Endothelial cell of umbilical vein (primary cell): ENCODE results near the gene IFITM2. TPM values are rescaled to one million over a fixed set of nuclear protein-coding genes. Genes with fewer than 3 reads are reported as not detected.

ENCODE experiments used
- BruUV-seq: library from RNA; stranded (reverse); fragments of 400-500 nt; replicated peaks from 2 replicates; lab custom pipeline; 2021; lab: Mats Ljungman, UMichigan
- CTCF ChIA-PET: fragments of 300-600, 350-600 bp; sonication (Branson Sonifier 250); formaldehyde crosslinking; loops from one replicate; lab custom pipeline; 2021; ENCODE audit warnings: antibody characterized with exemption, inconsistent platforms; lab: Charles Lee
- POLR2A ChIA-PET: fragments of 300-600, 350-600 bp; sonication (Branson Sonifier 250); formaldehyde crosslinking; loops from one replicate; lab custom pipeline; 2021; ENCODE audit warnings: antibody characterized with exemption, inconsistent platforms; lab: Charles Lee
- DNase-seq: peaks from one replicate; pipeline ENCODE4 v3.0.0-alpha.2; 2011; ENCODE audit warnings: low read depth, low spot score
- FAIRE-seq: peaks from 2 replicates; lab custom pipeline; 2011; peaks lifted over from hg19 to GRCh38; lab: Jason Lieb, UNC
- H2AFZ ChIP-seq: 2 replicates; pipeline ENCODE4 v1.6.0; 2012; ENCODE audit warnings: low read depth, low read length, control low read depth, inconsistent platforms
- H3K27ac ChIP-seq: 2 replicates; pipeline ENCODE4 v1.5.1; 2011; ENCODE audit warnings: low read depth, mild to moderate bottlenecking, control low read depth, low read length, moderate library complexity; ENCODE audit not compliant: insufficient read depth
- H3K27me3 ChIP-seq, 2 experiments: 2 replicates each; pipeline versions ENCODE4 v1.6.0 to v1.6.1; 2011; ENCODE audit warnings: low read length in 2 of 2, mixed read lengths in 1 of 2; ENCODE audit not compliant: control insufficient read depth in 2 of 2, insufficient read depth in 2 of 2
- H3K36me3 ChIP-seq, 2 experiments: 2 replicates in 1 of 2; 3 replicates in 1 of 2; pipeline ENCODE4 v1.5.1; 2011; ENCODE audit warnings: low read length in 2 of 2, mild to moderate bottlenecking in 1 of 2, moderate library complexity in 1 of 2; ENCODE audit not compliant: control insufficient read depth in 2 of 2, insufficient read depth in 2 of 2; ENCODE audit errors: extremely low read depth in 1 of 2
- H3K4me1 ChIP-seq: 3 replicates; pipeline ENCODE4 v1.5.1; 2011; ENCODE audit warnings: mild to moderate bottlenecking, low read length; ENCODE audit not compliant: control insufficient read depth, insufficient read depth; ENCODE audit errors: extremely low read depth
- H3K4me2 ChIP-seq: 2 replicates; pipeline ENCODE4 v1.6.1; 2011; ENCODE audit warnings: low read length, control low read depth, mixed read lengths; ENCODE audit not compliant: insufficient read depth
- H3K4me3 ChIP-seq, 3 experiments: fragments of 200-600 bp in 1 of 3; sonication (generic), shearing (Covaris generic) in 1 of 3; replicated peaks in 1 of 3; 2 replicates each; pipeline ENCODE4 v1.5.1; 2011 to 2016; ENCODE audit warnings: control low read depth in 3 of 3, low read length in 3 of 3, mild to moderate bottlenecking in 2 of 3, inconsistent platforms in 1 of 3, low read depth in 1 of 3, moderate library complexity in 1 of 3; ENCODE audit not compliant: insufficient read depth in 1 of 3
- H3K79me2 ChIP-seq: 2 replicates; pipeline ENCODE4 v1.6.0; 2012; ENCODE audit warnings: low read length, inconsistent platforms; ENCODE audit not compliant: control insufficient read depth, insufficient read depth
- H3K9ac ChIP-seq: replicated peaks from 2 replicates; pipeline ENCODE3; 2011; ENCODE audit warnings: low read length, control low read depth; ENCODE audit not compliant: insufficient read depth; ENCODE audit errors: extremely low read depth
- H3K9me1 ChIP-seq: replicated peaks from 3 replicates; pipeline ENCODE4 v1.6.0; 2011; ENCODE audit warnings: mild to moderate bottlenecking, low read length; ENCODE audit not compliant: control insufficient read depth, insufficient read depth; ENCODE audit errors: extremely low read depth
- H3K9me3 ChIP-seq: replicated peaks from 2 replicates; pipeline ENCODE4 v1.5.1; 2012; ENCODE audit warnings: low read length, inconsistent platforms; ENCODE audit not compliant: control insufficient read depth, insufficient read depth
- H4K20me1 ChIP-seq: replicated peaks from 2 replicates; pipeline ENCODE3; 2011; ENCODE audit warnings: mild to moderate bottlenecking, low read length; ENCODE audit not compliant: control insufficient read depth, insufficient read depth; ENCODE audit errors: extremely low read depth
- EZH2 ChIP-seq: IDR thresholded peaks from 2 replicates; pipeline ENCODE4 v1.6.1; 2012; ENCODE audit warnings: borderline replicate concordance, low read depth, mild to moderate bottlenecking, moderate library complexity, low read length, inconsistent platforms; ENCODE audit not compliant: severe bottlenecking
- FOS ChIP-seq: IDR thresholded peaks from 2 replicates; pipeline ENCODE4 v1.6.1; 2011; ENCODE audit warnings: mild to moderate bottlenecking, low read length, moderate library complexity, borderline replicate concordance; ENCODE audit not compliant: insufficient read depth
- GATA2 ChIP-seq: IDR thresholded peaks from 2 replicates; pipeline ENCODE4 v1.7.0; 2011; ENCODE audit warnings: low read depth, mild to moderate bottlenecking, moderate library complexity, mixed read lengths, low read length; ENCODE audit not compliant: insufficient read length, insufficient read depth
- JUN ChIP-seq: IDR thresholded peaks from 2 replicates; pipeline ENCODE4 v1.6.1; 2011; ENCODE audit warnings: borderline replicate concordance, low read depth; ENCODE audit not compliant: insufficient read length, insufficient read depth
- MAX ChIP-seq: IDR thresholded peaks from 2 replicates; pipeline ENCODE4 v1.6.1; 2011; ENCODE audit not compliant: insufficient read depth, insufficient read length
- MYC ChIP-seq: IDR thresholded peaks from one replicate; pipeline ENCODE4 v1.6.1; 2011; ENCODE audit warnings: mild to moderate bottlenecking, low read depth, low read length
- POLR2A ChIP-seq: IDR thresholded peaks from 2 replicates; pipeline ENCODE4 v1.6.1; 2012; ENCODE audit warnings: low read depth, mild to moderate bottlenecking, control low read depth, low read length
- POLR2AphosphoS5 ChIP-seq: IDR thresholded peaks from 2 replicates; pipeline ENCODE4 v1.6.1; 2012; ENCODE audit warnings: low read depth, mild to moderate bottlenecking, control low read depth, low read length, moderate library complexity; ENCODE audit not compliant: insufficient read depth
- dilution Hi-C: fragments of 300-500 bp; cut with MboI; formaldehyde crosslinking; loops from one replicate; pipeline ENCODE4 v1.15.0; 2019; ENCODE audit warnings: low sequenced_read_pairs; ENCODE audit not compliant: extremely low pct_ligation_motif_present
- intact Hi-C: fragments of 100-400 bp; cut with micrococcal nuclease; formaldehyde crosslinking; loops from one replicate; pipeline ENCODE4 v1.10.0; 2022
- polyA plus RNA-seq, 4 experiments: library from polyadenylated mRNA; depleted of rRNA in 3 of 4; stranded (reverse) in 3 of 4; unstranded in 1 of 4; fragments of >200 nt; gene quantifications; 2 replicates each; pipeline versions ENCODE4 v1.2.1 to v1.2.3, GENCODE V29; 2011 to 2012; ENCODE audit warnings: missing spikeins in 1 of 4
- total RNA-seq: library from RNA; stranded (reverse); gene quantifications from 2 replicates; pipeline ENCODE4 v1.2.3, GENCODE V29; 2021
- TF ChIP-seq, protein P1 (sequence below), 2 donors: IDR thresholded peaks; 1 replicate in 1 of 2; 2 replicates in 1 of 2; pipeline ENCODE4 v1.5.1; 2011; ENCODE audit warnings: low read length in 2 of 2, mild to moderate bottlenecking in 2 of 2, moderate library complexity in 2 of 2, control low read depth in 1 of 2, inconsistent platforms in 1 of 2, low read depth in 1 of 2; ENCODE audit not compliant: insufficient read depth in 1 of 2; ENCODE audit errors: extremely low read depth in 1 of 2

The IFITM2 gene
- total and polyA plus RNA-seq, 2 donors (not counting 3 experiments of a cell fraction or from before 2014, with no cell fraction given) = 219 to 1,135 TPM

GRCh38 chr11:295351-296170, 12.1 kb upstream of the IFITM2 start:
- H2AFZ ChIP-seq = no peak overlapping the region
- TF ChIP-seq GATA2 (no peak), POLR2A (no peak), EZH2 (no peak), POLR2AphosphoS5 (no peak), MAX (no peak), JUN (no peak), MYC (no peak), FOS (no peak)
- TF ChIP-seq, protein P1, sequence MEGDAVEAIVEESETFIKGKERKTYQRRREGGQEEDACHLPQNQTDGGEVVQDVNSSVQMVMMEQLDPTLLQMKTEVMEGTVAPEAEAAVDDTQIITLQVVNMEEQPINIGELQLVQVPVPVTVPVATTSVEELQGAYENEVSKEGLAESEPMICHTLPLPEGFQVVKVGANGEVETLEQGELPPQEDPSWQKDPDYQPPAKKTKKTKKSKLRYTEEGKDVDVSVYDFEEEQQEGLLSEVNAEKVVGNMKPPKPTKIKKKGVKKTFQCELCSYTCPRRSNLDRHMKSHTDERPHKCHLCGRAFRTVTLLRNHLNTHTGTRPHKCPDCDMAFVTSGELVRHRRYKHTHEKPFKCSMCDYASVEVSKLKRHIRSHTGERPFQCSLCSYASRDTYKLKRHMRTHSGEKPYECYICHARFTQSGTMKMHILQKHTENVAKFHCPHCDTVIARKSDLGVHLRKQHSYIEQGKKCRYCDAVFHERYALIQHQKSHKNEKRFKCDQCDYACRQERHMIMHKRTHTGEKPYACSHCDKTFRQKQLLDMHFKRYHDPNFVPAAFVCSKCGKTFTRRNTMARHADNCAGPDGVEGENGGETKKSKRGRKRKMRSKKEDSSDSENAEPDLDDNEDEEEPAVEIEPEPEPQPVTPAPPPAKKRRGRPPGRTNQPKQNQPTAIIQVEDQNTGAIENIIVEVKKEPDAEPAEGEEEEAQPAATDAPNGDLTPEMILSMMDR (IDR thresholded peaks at IDR 0.05; ENCODE audit: extremely low read depth in 1 of 2, insufficient read depth in 1 of 2, low read depth in 1 of 2, low read length in 2 of 2) = no peak
- CTCF ChIA-PET = no interaction called here
- POLR2A ChIA-PET = no interaction called here
- no peak overlapping the region for H3K27ac ChIP-seq
- H3K36me3 ChIP-seq = peaks cover 0 to 8% of the 10 kb centered on the region in 2 experiments
- intact Hi-C loops (no loop called here), dilution Hi-C loops (no loop called here)
- no peak overlapping the region for H3K4me2 ChIP-seq
- DNase-seq (no peak), FAIRE-seq (no peak)
- H3K9me1 ChIP-seq = no peaks in the 10 kb centered on the region
- no peaks in the 10 kb centered on the region for H4K20me1 ChIP-seq
- H3K9ac ChIP-seq = no peak overlapping the region
- H3K9me3 ChIP-seq = no peaks in the 10 kb centered on the region
- no peaks in the 10 kb centered on the region for H3K79me2 ChIP-seq
- H3K4me1 ChIP-seq = no peaks in the 10 kb centered on the region
- BruUV-seq = no TSS peak
- H3K4me3 ChIP-seq = no peak overlapping the region
- H3K27me3 ChIP-seq = peaks cover 3 to 5% of the 10 kb centered on the region in 2 experiments
